HUDEP-2 (cell line): ENCODE data around the gene OLFM1.

Experiments used
- DNase-seq, 76 experiments: peaks; one replicate each; lab custom pipeline; 2025; ENCODE audit not compliant: unreplicated experiment in 76 of 76; lab: John Stamatoyannopoulos, UW

The OLFM1 gene

GRCh38 chr9:135165756-135166519, 78.5 kb downstream of the OLFM1 start:
- DNase-seq: no peak

DNA sequence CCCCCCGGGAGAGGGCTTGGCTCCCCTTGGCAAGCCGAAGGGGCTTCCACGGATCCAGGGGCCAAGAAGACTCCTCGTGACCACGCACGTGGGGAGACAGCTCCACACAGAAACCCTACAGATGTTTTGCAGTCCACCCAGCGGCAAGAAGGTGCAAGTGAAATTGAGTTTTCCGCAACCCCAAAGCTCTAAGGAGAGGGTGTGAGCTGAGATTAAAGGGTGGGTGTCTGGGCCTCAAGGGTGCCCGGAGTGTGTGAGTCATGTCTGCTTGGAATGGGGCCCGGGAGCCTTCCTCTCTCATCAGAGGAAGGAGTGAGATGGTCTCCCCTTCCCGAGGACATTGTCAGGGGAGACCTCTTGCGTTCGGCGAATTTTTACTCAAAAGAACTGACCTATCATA, 79.1 kb downstream of the OLFM1 start:
- no peak for DNase-seq

- DNase-seq: no peak
Observed at GRCh38 chr9:135167356-135167755, 79.9 kb downstream of the OLFM1 start.

DNA sequence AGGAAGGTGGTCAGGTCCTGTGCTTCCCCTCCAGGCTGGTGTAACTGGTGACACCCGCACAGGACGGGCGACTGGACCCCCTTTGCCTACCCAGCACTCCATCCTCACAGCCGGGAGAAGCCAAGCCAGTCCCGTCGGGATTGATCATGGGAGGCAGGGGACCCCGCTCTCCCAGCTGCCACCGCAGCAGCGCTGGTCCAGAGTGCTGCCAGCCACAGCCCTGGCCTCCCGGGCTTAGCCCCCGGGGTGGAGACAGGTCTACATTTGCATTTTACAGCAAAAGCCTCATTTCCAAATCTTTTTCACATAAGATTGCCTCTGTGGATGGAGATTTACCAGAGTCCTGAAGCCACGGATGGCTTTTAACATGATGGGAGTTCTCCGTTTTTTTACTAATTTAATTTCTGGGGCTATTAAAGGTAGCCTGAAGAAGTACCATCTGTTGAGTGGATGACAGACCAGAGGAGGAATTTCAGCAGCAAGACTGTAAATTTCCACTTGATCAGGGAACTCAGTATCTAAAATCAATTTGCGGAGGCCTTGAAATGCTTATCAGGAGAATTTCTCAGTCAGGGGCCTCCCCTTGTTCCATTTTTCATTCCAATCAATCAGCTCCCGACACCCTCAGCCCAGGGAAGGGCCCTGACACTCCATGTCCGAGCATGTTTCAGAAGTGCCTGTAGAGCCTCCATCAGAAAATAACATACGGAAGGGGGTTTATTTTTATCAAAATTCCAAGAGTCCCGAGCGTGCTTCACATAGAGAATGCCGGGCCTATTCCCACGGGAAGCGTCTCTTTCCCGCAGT, 80.6 kb downstream of the OLFM1 start:
- no peak for DNase-seq

DNA sequence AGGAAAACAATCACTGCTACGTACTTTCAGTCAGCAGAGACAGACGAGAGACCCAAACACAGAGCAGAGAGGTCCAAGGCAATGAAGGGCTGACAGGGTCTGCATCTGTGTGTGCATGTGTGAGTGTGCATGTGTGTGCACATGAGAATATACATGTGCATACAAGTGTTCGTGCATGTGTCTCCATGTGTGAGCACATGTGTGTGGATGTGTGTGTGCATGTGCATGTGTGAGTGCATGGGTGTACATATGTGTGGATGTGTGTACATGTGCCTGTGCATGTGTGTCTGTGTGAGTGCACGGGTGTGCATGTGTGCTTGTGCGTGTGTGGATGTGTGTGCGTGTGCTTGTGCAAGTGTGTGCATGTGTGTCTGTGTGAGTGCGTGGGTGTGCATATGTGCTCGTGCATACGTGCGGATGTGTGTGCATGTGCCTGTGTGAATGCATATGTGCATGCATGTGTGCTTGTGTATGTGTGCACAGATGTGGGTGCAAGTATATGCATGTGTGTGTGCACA, 82.3 kb downstream of the OLFM1 start:
- no peak for DNase-seq

DNA sequence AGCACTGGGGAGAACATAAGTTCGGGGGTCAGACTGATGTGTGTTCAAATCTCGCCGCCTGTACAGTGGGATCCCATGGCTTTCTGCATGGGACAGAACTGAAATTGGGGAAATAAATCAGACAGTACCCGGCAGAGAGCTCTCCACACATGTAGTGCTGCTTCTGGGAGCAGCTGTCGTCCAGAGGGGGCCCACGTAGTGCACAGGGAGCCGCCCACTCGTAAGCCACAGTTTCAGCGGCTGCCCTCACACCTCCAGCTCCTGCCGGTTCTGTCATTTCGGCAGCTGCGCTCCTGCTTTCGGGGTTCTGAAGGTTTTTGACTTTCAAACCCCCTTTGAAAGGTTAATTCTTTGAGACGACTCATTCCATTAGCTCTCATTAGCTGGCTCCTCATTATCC, 83.1 kb downstream of the OLFM1 start:
- no peak for DNase-seq
